ENCODE results near the gene CHST14. TPM values are rescaled to one million over a fixed set of nuclear protein-coding genes. Genes with fewer than 3 reads are reported as not detected.
A peak's percentile ranks its signal among the peaks of the same experiment; 100 is the strongest.

The CHST14 gene
- total and polyA plus RNA-seq, 2 donors (not counting 1 experiment from before 2014, with no cell fraction given), result 7.4 to 18.8 TPM

DNA sequence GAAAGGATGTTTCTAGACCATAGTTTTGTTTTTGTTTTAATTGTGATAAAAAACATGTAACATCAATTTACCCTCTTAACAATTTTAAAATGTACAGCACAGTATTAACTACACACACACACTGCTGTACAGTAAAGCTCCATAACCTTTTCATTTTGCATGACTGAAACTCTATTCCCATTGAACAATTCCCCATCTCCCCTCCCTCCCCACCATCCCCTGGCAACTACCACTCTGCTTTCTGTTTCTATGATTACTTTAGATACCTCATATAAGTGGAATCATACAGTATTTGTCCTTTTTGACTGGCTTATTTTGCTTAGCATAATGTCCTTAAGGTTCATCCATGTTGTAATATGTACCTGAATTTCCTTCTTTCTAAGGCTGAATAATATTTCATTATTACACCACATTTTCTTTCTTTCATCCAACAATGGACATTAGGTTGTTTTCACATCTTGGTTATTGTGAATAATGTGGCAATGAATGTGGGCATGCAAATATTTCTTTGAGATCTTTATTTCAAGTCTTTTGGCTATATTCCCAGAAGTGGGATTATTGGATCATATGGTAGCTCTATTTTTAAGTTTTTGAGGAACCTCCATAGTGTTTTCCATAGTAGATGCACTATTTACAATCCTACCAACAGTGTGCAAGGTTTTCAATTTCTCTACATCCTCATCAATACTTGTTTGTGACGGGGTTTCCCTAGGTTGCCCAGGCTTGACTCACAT, 10.7 kb downstream of the CHST14 start:
- Histone ChIP-seq H3K36me3 (ENCODE audit: control insufficient read depth, insufficient read depth, low read length) (no peaks in the 10 kb centered on the region), H4K20me1 (ENCODE audit: control insufficient read depth, extremely low read depth, insufficient read depth, low read length) (no peaks in the 10 kb centered on the region), H3K4me2 (ENCODE audit: extremely low read depth, insufficient read depth, low read length) (no peak overlapping the region), H3K9ac (ENCODE audit: insufficient read depth, low read length) (no peak overlapping the region), H3K27me3 (ENCODE audit: control insufficient read depth, insufficient read depth, low read length) (peaks cover 19% of the 10 kb centered on the region), H3K9me3 (ENCODE audit: control insufficient read depth, insufficient read depth, low read depth, low read length) (no peaks in the 10 kb centered on the region), H2AFZ (ENCODE audit: low read length) (no peak overlapping the region), H3K27ac (ENCODE audit: insufficient read depth, low read length) (no peak overlapping the region), H3K79me2 (ENCODE audit: control insufficient read depth, insufficient read depth, low read length) (no peaks in the 10 kb centered on the region), H3K4me1 (ENCODE audit: control insufficient read depth, extremely low read depth, insufficient read depth, low read length) (no peaks in the 10 kb centered on the region), H3K4me3 (replicated peaks in 1 of 4; ENCODE audit: control extremely low read depth in 1 of 4, insufficient read depth in 1 of 4, low read depth in 3 of 4, low read length in 4 of 4) (no peak overlapping the region)
- DNase-seq (ENCODE audit: low read depth in 2 of 2), result peak in 1 of 2 donors; percentile 1
- TF ChIP-seq, protein P1, sequence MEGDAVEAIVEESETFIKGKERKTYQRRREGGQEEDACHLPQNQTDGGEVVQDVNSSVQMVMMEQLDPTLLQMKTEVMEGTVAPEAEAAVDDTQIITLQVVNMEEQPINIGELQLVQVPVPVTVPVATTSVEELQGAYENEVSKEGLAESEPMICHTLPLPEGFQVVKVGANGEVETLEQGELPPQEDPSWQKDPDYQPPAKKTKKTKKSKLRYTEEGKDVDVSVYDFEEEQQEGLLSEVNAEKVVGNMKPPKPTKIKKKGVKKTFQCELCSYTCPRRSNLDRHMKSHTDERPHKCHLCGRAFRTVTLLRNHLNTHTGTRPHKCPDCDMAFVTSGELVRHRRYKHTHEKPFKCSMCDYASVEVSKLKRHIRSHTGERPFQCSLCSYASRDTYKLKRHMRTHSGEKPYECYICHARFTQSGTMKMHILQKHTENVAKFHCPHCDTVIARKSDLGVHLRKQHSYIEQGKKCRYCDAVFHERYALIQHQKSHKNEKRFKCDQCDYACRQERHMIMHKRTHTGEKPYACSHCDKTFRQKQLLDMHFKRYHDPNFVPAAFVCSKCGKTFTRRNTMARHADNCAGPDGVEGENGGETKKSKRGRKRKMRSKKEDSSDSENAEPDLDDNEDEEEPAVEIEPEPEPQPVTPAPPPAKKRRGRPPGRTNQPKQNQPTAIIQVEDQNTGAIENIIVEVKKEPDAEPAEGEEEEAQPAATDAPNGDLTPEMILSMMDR (conservative IDR thresholded peaks at IDR 0.05 in 1 of 2, IDR thresholded peaks at IDR 0.05 in 1 of 2; ENCODE audit: low read depth in 1 of 2, low read length in 2 of 2), result no peak
- TF ChIP-seq EZH2 (IDR thresholded peaks at IDR 0.05; ENCODE audit: low read length, missing control alignments), result no peak

DNA sequence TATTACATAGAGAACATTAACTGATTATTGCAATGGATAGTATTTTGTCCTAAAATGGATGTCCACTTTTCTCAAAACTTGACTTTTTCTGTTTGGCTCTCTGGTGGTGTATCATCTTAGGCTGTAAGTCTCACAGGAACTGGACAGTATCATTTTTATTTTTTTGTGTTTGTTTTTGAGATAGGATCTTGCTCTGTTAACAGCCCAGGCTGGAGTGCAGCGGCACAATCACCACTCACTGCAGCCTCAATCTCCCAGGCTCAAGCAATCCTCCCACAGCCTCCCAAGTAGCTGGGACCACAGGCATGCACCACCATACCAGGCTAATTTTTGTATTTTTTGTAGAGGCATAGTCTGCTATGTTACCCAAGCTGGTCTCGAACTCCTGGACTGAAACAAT, 13.1 kb downstream of the CHST14 start:
- Histone ChIP-seq H3K9ac (ENCODE audit: insufficient read depth, low read length) (no peak overlapping the region), H3K79me2 (ENCODE audit: control insufficient read depth, insufficient read depth, low read length) (no peaks in the 10 kb centered on the region), H3K4me1 (ENCODE audit: control insufficient read depth, extremely low read depth, insufficient read depth, low read length) (no peaks in the 10 kb centered on the region), H3K36me3 (ENCODE audit: control insufficient read depth, insufficient read depth, low read length) (no peaks in the 10 kb centered on the region), H3K27me3 (ENCODE audit: control insufficient read depth, insufficient read depth, low read length) (peaks cover 7% of the 10 kb centered on the region), H4K20me1 (ENCODE audit: control insufficient read depth, extremely low read depth, insufficient read depth, low read length) (no peaks in the 10 kb centered on the region), H2AFZ (ENCODE audit: low read length) (no peak overlapping the region), H3K27ac (ENCODE audit: insufficient read depth, low read length) (no peak overlapping the region), H3K9me3 (ENCODE audit: control insufficient read depth, insufficient read depth, low read depth, low read length) (no peaks in the 10 kb centered on the region), H3K4me2 (ENCODE audit: extremely low read depth, insufficient read depth, low read length) (no peak overlapping the region), H3K4me3 (replicated peaks in 1 of 4; ENCODE audit: control extremely low read depth in 1 of 4, insufficient read depth in 1 of 4, low read depth in 3 of 4, low read length in 4 of 4) (no peak overlapping the region)
- TF ChIP-seq EZH2 (IDR thresholded peaks at IDR 0.05; ENCODE audit: low read length, missing control alignments), result no peak
- TF ChIP-seq, protein P1 (conservative IDR thresholded peaks at IDR 0.05 in 1 of 2, IDR thresholded peaks at IDR 0.05 in 1 of 2; ENCODE audit: low read depth in 1 of 2, low read length in 2 of 2), result no peak
- DNase-seq (ENCODE audit: low read depth in 2 of 2), result no peak

DNA sequence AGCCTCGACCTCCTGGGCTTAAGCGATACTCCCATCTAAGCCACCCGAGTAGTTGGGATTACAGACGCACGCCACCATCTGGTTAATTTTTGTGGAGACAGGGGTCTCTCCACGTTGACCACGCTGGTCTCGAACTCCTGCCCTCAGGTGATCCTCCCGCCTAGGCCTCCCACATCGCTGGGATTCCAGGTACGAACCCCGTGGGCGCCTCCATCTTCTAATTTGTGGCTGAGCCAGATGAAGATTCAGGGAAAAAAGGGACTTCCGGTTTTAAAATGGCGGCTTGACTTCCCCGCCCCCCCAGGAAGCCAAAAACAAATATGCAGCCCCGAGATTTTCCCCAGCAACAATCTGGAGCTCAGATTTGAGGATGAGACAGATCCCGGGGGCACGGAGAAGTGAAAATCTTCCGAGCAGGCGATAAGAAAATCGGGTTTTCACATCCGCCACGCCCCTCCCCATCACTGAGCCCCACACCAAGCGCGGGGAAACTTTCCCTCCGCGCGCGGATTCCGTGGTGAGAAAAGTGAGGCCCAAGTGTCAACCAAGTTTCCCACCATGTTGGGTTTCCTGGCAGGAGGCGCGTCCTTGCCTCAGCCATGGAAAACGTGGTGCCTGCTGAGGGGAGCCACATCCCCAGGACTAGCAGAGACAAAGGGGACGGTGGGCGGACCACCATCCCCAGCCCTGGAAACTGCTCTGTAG, 15.4 kb downstream of the CHST14 start:
- Histone ChIP-seq H3K4me1 (ENCODE audit: control insufficient read depth, extremely low read depth, insufficient read depth, low read length) (no peaks in the 10 kb centered on the region), H2AFZ (ENCODE audit: low read length) (no peak overlapping the region), H3K4me2 (ENCODE audit: extremely low read depth, insufficient read depth, low read length) (no peak overlapping the region), H3K27ac (ENCODE audit: insufficient read depth, low read length) (no peak overlapping the region), H3K9ac (ENCODE audit: insufficient read depth, low read length) (no peak overlapping the region), H3K79me2 (ENCODE audit: control insufficient read depth, insufficient read depth, low read length) (no peaks in the 10 kb centered on the region), H3K9me3 (ENCODE audit: control insufficient read depth, insufficient read depth, low read depth, low read length) (no peaks in the 10 kb centered on the region), H4K20me1 (ENCODE audit: control insufficient read depth, extremely low read depth, insufficient read depth, low read length) (no peaks in the 10 kb centered on the region), H3K4me3 (replicated peaks in 1 of 4; ENCODE audit: control extremely low read depth in 1 of 4, insufficient read depth in 1 of 4, low read depth in 3 of 4, low read length in 4 of 4) (no peak overlapping the region), H3K36me3 (ENCODE audit: control insufficient read depth, insufficient read depth, low read length) (no peaks in the 10 kb centered on the region), H3K27me3 (ENCODE audit: control insufficient read depth, insufficient read depth, low read length) (no peaks in the 10 kb centered on the region)
- DNase-seq (ENCODE audit: low read depth in 2 of 2), result no peak
- TF ChIP-seq, protein P1 (conservative IDR thresholded peaks at IDR 0.05 in 1 of 2, IDR thresholded peaks at IDR 0.05 in 1 of 2; ENCODE audit: low read depth in 1 of 2, low read length in 2 of 2), result no peak
- TF ChIP-seq EZH2 (IDR thresholded peaks at IDR 0.05; ENCODE audit: low read length, missing control alignments), result no peak

Measured in fibroblast of lung (primary cell).